ENCODE data around the gene RANGRF.
"Not testable (repeated sequence)": the region's sequence is repeated elsewhere in the genome, so short reads cannot be mapped to it uniquely, and the experiment has no call there.

Gene RANGRF
- total RNA-seq = 12.9 to 18.7 (median 17.0) reads per million in 3 donors

GRCh38 chr17:8288336-8289102, at the start of gene RANGRF:
RANGRF (plus strand) TSS chr17:8288670; CDS start chr17:8288789, 119 bp downstream.
- Histone ChIP-seq H3K27me3 (replicated peaks; ENCODE audit: control insufficient read depth, insufficient read depth, low read length, poor library complexity, severe bottlenecking) (no peaks in the 10 kb centered on the region), H3K4me3 (ENCODE audit: insufficient read depth, low read depth, low read length, poor library complexity, severe bottlenecking) (peak within 1 kb of the TSS; percentile 96), H3K4me1 (ENCODE audit: control insufficient read depth, insufficient read depth, low read length, poor library complexity, severe bottlenecking) (peaks cover 24% of the 10 kb centered on the region), H3K27ac (ENCODE audit: insufficient read depth, low read length, poor library complexity, severe bottlenecking) (peak within 1 kb of the TSS; percentile 90), H3K36me3 (ENCODE audit: control insufficient read depth, insufficient read depth, low read length) (no peaks in the 10 kb centered on the region), H3K9me3 (ENCODE audit: control insufficient read depth, low read length) (no peaks in the 10 kb centered on the region)
- peak; percentile 62 to 77 (median 71) for DNase-seq

- DNase-seq = peak in 1 of 3 donors; percentile 20
- Histone ChIP-seq H3K36me3 (ENCODE audit: control insufficient read depth, insufficient read depth, low read length) (peaks cover 39% of the 10 kb centered on the region), H3K9me3 (ENCODE audit: control insufficient read depth, low read length) (no peaks in the 10 kb centered on the region), H3K4me1 (ENCODE audit: control insufficient read depth, insufficient read depth, low read length, poor library complexity, severe bottlenecking) (peaks cover 18% of the 10 kb centered on the region), H3K27ac (ENCODE audit: insufficient read depth, low read length, poor library complexity, severe bottlenecking) (no peak overlapping the region), H3K4me3 (ENCODE audit: insufficient read depth, low read depth, low read length, poor library complexity, severe bottlenecking) (no peak overlapping the region), H3K27me3 (replicated peaks; ENCODE audit: control insufficient read depth, insufficient read depth, low read length, poor library complexity, severe bottlenecking) (no peaks in the 10 kb centered on the region)
Measured at GRCh38 chr17:8243827-8244226, 44.6 kb upstream of the RANGRF start.

- peaks cover 31% of the 10 kb centered on the region for H3K36me3 ChIP-seq (ENCODE audit: control insufficient read depth, insufficient read depth, low read length)
- H3K27me3 ChIP-seq (replicated peaks; ENCODE audit: control insufficient read depth, insufficient read depth, low read length, poor library complexity, severe bottlenecking) = no peaks in the 10 kb centered on the region
- H3K4me1 ChIP-seq (ENCODE audit: control insufficient read depth, insufficient read depth, low read length, poor library complexity, severe bottlenecking) = peaks cover 25% of the 10 kb centered on the region
- H3K4me3 ChIP-seq (ENCODE audit: insufficient read depth, low read depth, low read length, poor library complexity, severe bottlenecking) = no peak overlapping the region
- H3K9me3 ChIP-seq (ENCODE audit: control insufficient read depth, low read length) = no peaks in the 10 kb centered on the region
- no peak for DNase-seq
- H3K27ac ChIP-seq (ENCODE audit: insufficient read depth, low read length, poor library complexity, severe bottlenecking) = no peak overlapping the region
Measured at GRCh38 chr17:8244768-8245167, 43.7 kb upstream of the RANGRF start.

- peak; percentile 90 to 95 (median 93) for DNase-seq
- peaks cover 27% of the 10 kb centered on the region for H3K4me1 ChIP-seq (ENCODE audit: control insufficient read depth, insufficient read depth, low read length, poor library complexity, severe bottlenecking)
Measured at GRCh38 chr17:8248751-8249607, 39.5 kb upstream of the RANGRF start, which contains the start of gene PFAS. PFAS (plus strand) TSS chr17:8249289; CDS start chr17:8253938, 4,649 bp downstream.

GRCh38 chr17:8249621-8250500, 38.6 kb upstream of the RANGRF start:
- peak overlapping the region; percentile 71 for H3K4me3 ChIP-seq (ENCODE audit: insufficient read depth, low read depth, low read length, poor library complexity, severe bottlenecking)
- DNase-seq = no peak
- no peaks in the 10 kb centered on the region for H3K9me3 ChIP-seq (ENCODE audit: control insufficient read depth, low read length)
- peak overlapping the region; percentile 100 for H3K27ac ChIP-seq (ENCODE audit: insufficient read depth, low read length, poor library complexity, severe bottlenecking)
- no peaks in the 10 kb centered on the region for H3K27me3 ChIP-seq (replicated peaks; ENCODE audit: control insufficient read depth, insufficient read depth, low read length, poor library complexity, severe bottlenecking)
- H3K36me3 ChIP-seq (ENCODE audit: control insufficient read depth, insufficient read depth, low read length) = peaks cover 9% of the 10 kb centered on the region
- H3K4me1 ChIP-seq (ENCODE audit: control insufficient read depth, insufficient read depth, low read length, poor library complexity, severe bottlenecking) = peaks cover 27% of the 10 kb centered on the region

More at GRCh38 chr17:8248751-8249607, 39.5 kb upstream of the RANGRF start, which contains the start of gene PFAS:
- H3K27ac ChIP-seq (ENCODE audit: insufficient read depth, low read length, poor library complexity, severe bottlenecking) = peak within 1 kb of the TSS; percentile 100
- H3K4me3 ChIP-seq (ENCODE audit: insufficient read depth, low read depth, low read length, poor library complexity, severe bottlenecking) = peak within 1 kb of the TSS; percentile 93
- no peaks in the 10 kb centered on the region for H3K9me3 ChIP-seq (ENCODE audit: control insufficient read depth, low read length)
- no peaks in the 10 kb centered on the region for H3K27me3 ChIP-seq (replicated peaks; ENCODE audit: control insufficient read depth, insufficient read depth, low read length, poor library complexity, severe bottlenecking)
- H3K36me3 ChIP-seq (ENCODE audit: control insufficient read depth, insufficient read depth, low read length) = peaks cover 10% of the 10 kb centered on the region

GRCh38 chr17:8251411-8251810, 37.1 kb upstream of the RANGRF start:
- not testable (repeated sequence) for H3K9me3 ChIP-seq (ENCODE audit: control insufficient read depth, low read length); DNase-seq; H3K27me3 ChIP-seq (replicated peaks; ENCODE audit: control insufficient read depth, insufficient read depth, low read length, poor library complexity, severe bottlenecking); H3K27ac ChIP-seq (ENCODE audit: insufficient read depth, low read length, poor library complexity, severe bottlenecking); H3K4me3 ChIP-seq (ENCODE audit: insufficient read depth, low read depth, low read length, poor library complexity, severe bottlenecking)
- peaks cover 15% of the 10 kb centered on the region for H3K36me3 ChIP-seq (ENCODE audit: control insufficient read depth, insufficient read depth, low read length)
- peaks cover 16% of the 10 kb centered on the region for H3K4me1 ChIP-seq (ENCODE audit: control insufficient read depth, insufficient read depth, low read length, poor library complexity, severe bottlenecking)

GRCh38 chr17:8253801-8254200, 34.7 kb upstream of the RANGRF start:
- Histone ChIP-seq H3K9me3 (ENCODE audit: control insufficient read depth, low read length) (no peaks in the 10 kb centered on the region), H3K4me3 (ENCODE audit: insufficient read depth, low read depth, low read length, poor library complexity, severe bottlenecking) (no peak overlapping the region), H3K27ac (ENCODE audit: insufficient read depth, low read length, poor library complexity, severe bottlenecking) (no peak overlapping the region), H3K4me1 (ENCODE audit: control insufficient read depth, insufficient read depth, low read length, poor library complexity, severe bottlenecking) (peaks cover 10% of the 10 kb centered on the region), H3K36me3 (ENCODE audit: control insufficient read depth, insufficient read depth, low read length) (peaks cover 21% of the 10 kb centered on the region), H3K27me3 (replicated peaks; ENCODE audit: control insufficient read depth, insufficient read depth, low read length, poor library complexity, severe bottlenecking) (no peaks in the 10 kb centered on the region)
- DNase-seq = no peak

- peaks cover 21% of the 10 kb centered on the region for H3K36me3 ChIP-seq (ENCODE audit: control insufficient read depth, insufficient read depth, low read length)
Measured at GRCh38 chr17:8254881-8255280, 33.6 kb upstream of the RANGRF start.

GRCh38 chr17:8255499-8255898, 33.0 kb upstream of the RANGRF start:
- Histone ChIP-seq H3K9me3 (ENCODE audit: control insufficient read depth, low read length) (no peaks in the 10 kb centered on the region), H3K4me3 (ENCODE audit: insufficient read depth, low read depth, low read length, poor library complexity, severe bottlenecking) (no peak overlapping the region), H3K27ac (ENCODE audit: insufficient read depth, low read length, poor library complexity, severe bottlenecking) (no peak overlapping the region), H3K4me1 (ENCODE audit: control insufficient read depth, insufficient read depth, low read length, poor library complexity, severe bottlenecking) (no peaks in the 10 kb centered on the region), H3K27me3 (replicated peaks; ENCODE audit: control insufficient read depth, insufficient read depth, low read length, poor library complexity, severe bottlenecking) (no peaks in the 10 kb centered on the region), H3K36me3 (ENCODE audit: control insufficient read depth, insufficient read depth, low read length) (peaks cover 21% of the 10 kb centered on the region)
- DNase-seq = no peak

More at GRCh38 chr17:8254881-8255280, 33.6 kb upstream of the RANGRF start:
- no peaks in the 10 kb centered on the region for H3K9me3 ChIP-seq (ENCODE audit: control insufficient read depth, low read length)
- peaks cover 1% of the 10 kb centered on the region for H3K4me1 ChIP-seq (ENCODE audit: control insufficient read depth, insufficient read depth, low read length, poor library complexity, severe bottlenecking)
- H3K4me3 ChIP-seq (ENCODE audit: insufficient read depth, low read depth, low read length, poor library complexity, severe bottlenecking) = no peak overlapping the region
- no peak overlapping the region for H3K27ac ChIP-seq (ENCODE audit: insufficient read depth, low read length, poor library complexity, severe bottlenecking)
- no peaks in the 10 kb centered on the region for H3K27me3 ChIP-seq (replicated peaks; ENCODE audit: control insufficient read depth, insufficient read depth, low read length, poor library complexity, severe bottlenecking)
- no peak for DNase-seq
